Hepatocyte (in vitro differentiated cells): ENCODE measurements around the gene TIMM29. TPM values are rescaled to one million over a fixed set of nuclear protein-coding genes. Genes with fewer than 3 reads are reported as not detected.

Source experiments
- DNase-seq: peaks from one replicate; pipeline ENCODE4 v3.0.0-alpha.2; 2016; ENCODE audit warnings: low spot score
- H2AFZ ChIP-seq: fragments of 200-600 bp; sonication (generic); 2 replicates; pipeline ENCODE4 v1.6.0; 2016; ENCODE audit warnings: antibody characterized with exemption, mild to moderate bottlenecking
- H3K27ac ChIP-seq: fragments of 200-600 bp; sonication (generic); 2 replicates; pipeline ENCODE4 v1.5.1; 2016; ENCODE audit warnings: mild to moderate bottlenecking
- H3K27me3 ChIP-seq: fragments of 200-600 bp; sonication (generic); 2 replicates; pipeline ENCODE4 v1.6.1; 2016
- H3K36me3 ChIP-seq: fragments of 200-600 bp; sonication (generic); replicated peaks from 2 replicates; pipeline ENCODE4 v1.5.1; 2016; ENCODE audit warnings: low read depth; ENCODE audit not compliant: insufficient read depth
- H3K4me1 ChIP-seq: fragments of 200-600 bp; sonication (generic); 2 replicates; pipeline ENCODE4 v1.5.1; 2016; ENCODE audit warnings: mild to moderate bottlenecking, moderate library complexity; ENCODE audit not compliant: insufficient read depth
- H3K4me2 ChIP-seq: fragments of 200-600 bp; sonication (generic); 2 replicates; pipeline ENCODE4 v1.6.0; 2016
- H3K4me3 ChIP-seq: fragments of 200-600 bp; sonication (generic); 2 replicates; pipeline ENCODE4 v1.5.1; 2016; ENCODE audit warnings: mild to moderate bottlenecking
- H3K79me2 ChIP-seq: fragments of 200-600 bp; sonication (generic); 2 replicates; pipeline ENCODE4 v1.6.0; 2017; ENCODE audit warnings: mild to moderate bottlenecking
- H3K9me2 ChIP-seq: fragments of 200-600 bp; sonication (generic); replicated peaks from 2 replicates; pipeline ENCODE4 v1.6.0; 2017; ENCODE audit warnings: mild to moderate bottlenecking; ENCODE audit not compliant: insufficient read depth
- H3K9me3 ChIP-seq: fragments of 200-600 bp; sonication (generic); 2 replicates; pipeline ENCODE4 v1.5.1; 2016; ENCODE audit warnings: low read depth, mild to moderate bottlenecking
- H4K20me1 ChIP-seq: fragments of 200-600 bp; sonication (generic); 2 replicates; pipeline ENCODE4 v1.6.0; 2016; ENCODE audit warnings: mild to moderate bottlenecking; ENCODE audit not compliant: insufficient read depth, poor library complexity, severe bottlenecking
- CTCF ChIP-seq: fragments of 200-600 bp; sonication (generic); IDR thresholded peaks from 2 replicates; pipeline ENCODE4 v1.5.1; 2016; ENCODE audit warnings: antibody characterized with exemption, mild to moderate bottlenecking; ENCODE audit not compliant: poor library complexity
- EZH2 ChIP-seq: fragments of 200-600 bp; sonication (generic); IDR thresholded peaks from 2 replicates; pipeline ENCODE4 v1.6.1; 2016; ENCODE audit warnings: antibody characterized with exemption, mild to moderate bottlenecking, borderline replicate concordance
- EZH2phosphoT487 ChIP-seq: fragments of 200-600 bp; sonication (generic); IDR thresholded peaks from one replicate; pipeline ENCODE4 v1.6.1; 2018; ENCODE audit warnings: antibody characterized with exemption, mild to moderate bottlenecking, low read depth, moderate library complexity; ENCODE audit not compliant: unreplicated experiment, severe bottlenecking
- WGBS: methylation state at CpG from one replicate; pipeline ENCODE4 v1.1.6; 2016; ENCODE audit warnings: low lambda C conversion rate; ENCODE audit errors: missing lambda C conversion rate; 5-methylcytosine and 5-hydroxymethylcytosine counted together
- polyA plus RNA-seq: library from polyadenylated mRNA; unstranded; fragments of >200 nt; fragmentation: Nextera tagmentation; extraction: Ambion mirVana; gene quantifications from 2 replicates; pipeline ENCODE4 v1.2.1, GENCODE V29; 2016
- total RNA-seq: library from RNA; depleted of rRNA; stranded (reverse); fragments of >200 nt; gene quantifications from 2 replicates; pipeline ENCODE4 v1.2.3, GENCODE V29; 2014

The TIMM29 gene
- total and polyA plus RNA-seq, 2 experiments from 2014 or later: 23.0 to 36.2 TPM

- DNase-seq: peak; percentile 40
- peak overlapping the region; percentile 52 for H3K4me2 ChIP-seq
- H3K9me3 ChIP-seq: no peaks in the 10 kb centered on the region
- 85% methylated on average over 19 of the region's 19 CpGs for WGBS
- H2AFZ ChIP-seq: no peak overlapping the region
- H3K79me2 ChIP-seq: peaks cover 96% of the 10 kb centered on the region
- no peak for TF ChIP-seq EZH2
- TF ChIP-seq EZH2phosphoT487: no peak
- no peak for TF ChIP-seq CTCF
- no peak overlapping the region for H3K4me3 ChIP-seq
- no peaks in the 10 kb centered on the region for H3K36me3 ChIP-seq
- peak overlapping the region; percentile 84 for H3K27ac ChIP-seq
- no peaks in the 10 kb centered on the region for H3K9me2 ChIP-seq
- peaks cover 22% of the 10 kb centered on the region for H3K4me1 ChIP-seq
- no peaks in the 10 kb centered on the region for H3K27me3 ChIP-seq
- H4K20me1 ChIP-seq: peaks cover 59% of the 10 kb centered on the region
Observed at GRCh38 chr19:10976131-10976892, 47.7 kb downstream of the TIMM29 start.

GRCh38 chr19:10977742-10978092 lies 49.1 kb downstream of the TIMM29 start:
- no peak for DNase-seq
- no peak for TF ChIP-seq EZH2
- TF ChIP-seq CTCF: no peak
- no peak for TF ChIP-seq EZH2phosphoT487
- H3K9me3 ChIP-seq: no peaks in the 10 kb centered on the region
- H3K4me3 ChIP-seq: no peak overlapping the region
- no peaks in the 10 kb centered on the region for H3K9me2 ChIP-seq
- no peaks in the 10 kb centered on the region for H3K27me3 ChIP-seq
- 95% methylated on average over 5 of the region's 5 CpGs for WGBS
- H3K27ac ChIP-seq: no peak overlapping the region
- H2AFZ ChIP-seq: no peak overlapping the region
- peaks cover 55% of the 10 kb centered on the region for H4K20me1 ChIP-seq
- no peaks in the 10 kb centered on the region for H3K36me3 ChIP-seq
- peaks cover 96% of the 10 kb centered on the region for H3K79me2 ChIP-seq
- H3K4me2 ChIP-seq: no peak overlapping the region
- H3K4me1 ChIP-seq: peaks cover 22% of the 10 kb centered on the region

Other genes with a start within 250 kb of the TIMM29 start
- gene QTRT1, start 227.4 kb upstream of the TIMM29 start, total RNA-seq: 19.5 and 21.7 TPM in 2 replicates
- gene QTRT1, start 227.4 kb upstream of the TIMM29 start, polyA plus RNA-seq: 52.8 and 67.7 TPM in 2 replicates
- 87.9 and 93.9 TPM in 2 replicates for gene DNM2, start 210.7 kb upstream of the TIMM29 start, total RNA-seq
- gene DNM2, start 210.7 kb upstream of the TIMM29 start, polyA plus RNA-seq: 130 and 132 TPM in 2 replicates
- gene TMED1, start 92.6 kb upstream of the TIMM29 start, total RNA-seq: 63.2 and 65.0 TPM in 2 replicates
- gene TMED1, start 92.6 kb upstream of the TIMM29 start, polyA plus RNA-seq: 93.1 and 95.4 TPM in 2 replicates
- gene C19orf38, start 80.4 kb upstream of the TIMM29 start, total RNA-seq: 3.4 and 3.7 TPM in 2 replicates
- 0.56 and 1.5 TPM in 2 replicates for gene C19orf38, start 80.4 kb upstream of the TIMM29 start, polyA plus RNA-seq
- gene CARM1, start 57.3 kb upstream of the TIMM29 start, total RNA-seq: 27.5 and 34.3 TPM in 2 replicates
- gene CARM1, start 57.3 kb upstream of the TIMM29 start, polyA plus RNA-seq: 45.1 and 45.7 TPM in 2 replicates
- gene YIPF2, start 172 bp upstream of the TIMM29 start, total RNA-seq: 115 and 123 TPM in 2 replicates
- 80.3 and 88.3 TPM in 2 replicates for gene YIPF2, start 172 bp upstream of the TIMM29 start, polyA plus RNA-seq
- 36.9 and 80.7 TPM in 2 replicates for gene SMARCA4, start 32.2 kb downstream of the TIMM29 start, total RNA-seq
- gene SMARCA4, start 32.2 kb downstream of the TIMM29 start, polyA plus RNA-seq: 93.4 and 108 TPM in 2 replicates
- gene LDLR, start 160.7 kb downstream of the TIMM29 start, total RNA-seq: 110 and 126 TPM in 2 replicates
- gene LDLR, start 160.7 kb downstream of the TIMM29 start, polyA plus RNA-seq: 116 and 123 TPM in 2 replicates
- 9.0 and 11.5 TPM in 2 replicates for gene SPC24, start 227.0 kb downstream of the TIMM29 start, total RNA-seq
- 5.2 and 8.8 TPM in 2 replicates for gene SPC24, start 227.0 kb downstream of the TIMM29 start, polyA plus RNA-seq